HL-60 (cell line): Measurements from ENCODE around the gene MID1.

Source experiments
- DNase-seq, 2 experiments: peaks; one replicate each; pipeline ENCODE4 v3.0.0-alpha.2; 2010 to 2020; ENCODE audit warnings: low read depth in 1 of 2, low spot score in 1 of 2
- H3K27ac ChIP-seq: fragments of 250-450 bp; sonication (Bioruptor Pico); replicated peaks from 2 replicates; pipeline ENCODE4 v1.5.1; 2020; ENCODE audit warnings: mild to moderate bottlenecking, moderate library complexity
- H3K27me3 ChIP-seq: fragments of 250-450 bp; sonication (Bioruptor Pico); 2 replicates; pipeline ENCODE4 v1.5.1; 2021; ENCODE audit warnings: mild to moderate bottlenecking, moderate library complexity; ENCODE audit not compliant: insufficient read depth, poor library complexity, severe bottlenecking
- H3K4me3 ChIP-seq: replicated peaks from 2 replicates; pipeline ENCODE4 v1.5.1; 2011; ENCODE audit warnings: mild to moderate bottlenecking, control low read depth, low read length; ENCODE audit not compliant: insufficient read depth
- CTCF ChIP-seq: IDR thresholded peaks from one replicate; pipeline ENCODE4 v1.5.1; 2011; ENCODE audit warnings: low read length, control low read depth, inconsistent platforms; ENCODE audit not compliant: insufficient read depth
- GABPA ChIP-seq: IDR thresholded peaks from 2 replicates; pipeline ENCODE4 v1.6.1; 2012; ENCODE audit warnings: low read depth
- POLR2AphosphoS5 ChIP-seq: IDR thresholded peaks from 2 replicates; pipeline ENCODE4 v1.6.1; 2012; ENCODE audit warnings: low read depth
- REST ChIP-seq: IDR thresholded peaks from 2 replicates; pipeline ENCODE4 v1.6.1; 2012; ENCODE audit warnings: low read depth; ENCODE audit not compliant: insufficient replicate concordance
- SPI1 ChIP-seq: IDR thresholded peaks from 2 replicates; pipeline ENCODE4 v1.6.1; 2012; ENCODE audit warnings: low read depth, mild to moderate bottlenecking, borderline replicate concordance

MID1 gene

GRCh38 chrX:10577853-10578252 lies 42.5 kb downstream of the MID1 start:
- H3K4me3 ChIP-seq, result no peak overlapping the region
- no peak overlapping the region for H3K27ac ChIP-seq
- peak in 1 of 2 experiments; percentile 2 for DNase-seq
- no peaks in the 10 kb centered on the region for H3K27me3 ChIP-seq
- TF ChIP-seq POLR2AphosphoS5 (no peak), SPI1 (no peak), REST (no peak), GABPA (no peak), CTCF (no peak)

- no peak overlapping the region for H3K27ac ChIP-seq
- no peak for DNase-seq
- no peak overlapping the region for H3K4me3 ChIP-seq
- no peaks in the 10 kb centered on the region for H3K27me3 ChIP-seq
- TF ChIP-seq REST (no peak), GABPA (no peak), POLR2AphosphoS5 (no peak)
These were observed 43.5 kb downstream of the MID1 start for GRCh38 chrX:10576777-10577447.

GRCh38 chrX:10576186-10576585 lies 44.2 kb downstream of the MID1 start:
- Histone ChIP-seq H3K27ac (no peak overlapping the region), H3K27me3 (no peaks in the 10 kb centered on the region), H3K4me3 (no peak overlapping the region)
- TF ChIP-seq GABPA, result no peak
- TF ChIP-seq SPI1, result no peak
- TF ChIP-seq REST, result no peak
- no peak for TF ChIP-seq POLR2AphosphoS5
- no peak for TF ChIP-seq CTCF
- no peak for DNase-seq
